Panc1 (cell line): ENCODE measurements around the gene HTRA3. TPM values are rescaled to one million over a fixed set of nuclear protein-coding genes. Genes with fewer than 3 reads are reported as not detected.
A peak's percentile ranks its signal among the peaks of the same experiment; 100 is the strongest.

Source experiments
- ATAC-seq: fragments of 200-7000 bp; cut with Tn5 transposase; 2 replicates; pipeline ENCODE4 v1.9.1; 2020; ENCODE audit warnings: mild to moderate bottlenecking, moderate library complexity
- BruUV-seq: library from RNA; stranded (reverse); fragments of 400-500 nt; replicated peaks from 2 replicates; lab custom pipeline; 2021; lab: Mats Ljungman, UMichigan
- CTCF ChIA-PET: fragments of 300-600 bp; sonication (Branson Sonifier 250); formaldehyde crosslinking; loops from one replicate; lab custom pipeline; 2022; ENCODE audit warnings: antibody characterized with exemption; lab: Charles Lee
- POLR2A ChIA-PET: fragments of 300-600 bp; sonication (Branson Sonifier 250); formaldehyde crosslinking; loops from one replicate; lab custom pipeline; 2022; ENCODE audit warnings: antibody characterized with exemption; lab: Charles Lee
- DNase-seq: peaks from one replicate; pipeline ENCODE4 v3.0.0-alpha.2; 2010; ENCODE audit warnings: low read depth, low spot score
- H3K27ac ChIP-seq: 2 replicates; pipeline ENCODE4 v1.5.1; 2011; ENCODE audit warnings: mild to moderate bottlenecking, low read length, inconsistent platforms
- H3K27me3 ChIP-seq: fragments of 200-500 bp; sonication (Bioruptor generic); 2 replicates; pipeline ENCODE4 v1.6.0; 2014; ENCODE audit warnings: low read length, inconsistent platforms; ENCODE audit not compliant: control insufficient read depth, insufficient read depth
- H3K36me3 ChIP-seq: fragments of 200-500 bp; sonication (Bioruptor generic); 2 replicates; pipeline ENCODE4 v1.5.1; 2014; ENCODE audit warnings: inconsistent platforms, mild to moderate bottlenecking, low read length, moderate library complexity; ENCODE audit not compliant: control insufficient read depth, insufficient read depth
- H3K4me1 ChIP-seq: 2 replicates; pipeline ENCODE4 v1.5.1; 2011; ENCODE audit warnings: inconsistent platforms, mild to moderate bottlenecking, low read length, moderate library complexity; ENCODE audit not compliant: control insufficient read depth, insufficient read depth
- H3K4me3 ChIP-seq, 2 experiments: 2 replicates each; pipeline ENCODE4 v1.5.1; 2011 to 2012; ENCODE audit warnings: low read depth in 2 of 2, low read length in 2 of 2, mild to moderate bottlenecking in 2 of 2, inconsistent platforms in 1 of 2, moderate library complexity in 1 of 2
- H3K9me3 ChIP-seq: fragments of 200-500 bp; sonication (Bioruptor generic); 2 replicates; pipeline ENCODE4 v1.5.1; 2014; ENCODE audit warnings: low read depth, mild to moderate bottlenecking, inconsistent platforms, low read length, moderate library complexity; ENCODE audit not compliant: control insufficient read depth, insufficient read depth
- CTCF ChIP-seq: fragments of 450-650 bp; IDR thresholded peaks from 2 replicates; pipeline ENCODE4 v1.5.1; 2017; ENCODE audit warnings: mild to moderate bottlenecking
- POLR2AphosphoS5 ChIP-seq: IDR thresholded peaks from 2 replicates; pipeline ENCODE4 v1.6.1; 2012; ENCODE audit warnings: mild to moderate bottlenecking, low read depth, low read length, moderate library complexity
- REST ChIP-seq, 2 experiments: IDR thresholded peaks; 2 replicates each; pipeline ENCODE4 v1.6.1; 2011 to 2012; ENCODE audit warnings: low read depth in 2 of 2, control low read depth in 1 of 2, low read length in 1 of 2, mild to moderate bottlenecking in 1 of 2, moderate library complexity in 1 of 2; ENCODE audit not compliant: insufficient read depth in 1 of 2
- SIN3A ChIP-seq: IDR thresholded peaks from 2 replicates; pipeline ENCODE4 v1.6.1; 2012; ENCODE audit warnings: low read depth, mild to moderate bottlenecking, low read length, moderate library complexity, borderline replicate concordance; ENCODE audit not compliant: insufficient read depth
- TCF7L2 ChIP-seq: IDR thresholded peaks from 2 replicates; pipeline ENCODE4 v1.6.1; 2011; ENCODE audit warnings: mild to moderate bottlenecking, low read depth, low read length, inconsistent platforms
- in situ Hi-C: cut with HindIII; loops from 2 replicates; pipeline ENCODE4 v1.10.0; 2016; ENCODE audit warnings: low sequenced_read_pairs, low pct_unique_long_range_greater_than_20kb
- intact Hi-C: fragments of 100-400 bp; cut with micrococcal nuclease; formaldehyde crosslinking; loops from one replicate; pipeline ENCODE4 v1.10.0; 2022; ENCODE audit not compliant: unreplicated experiment
- total RNA-seq: library from RNA; stranded (reverse); gene quantifications from one replicate; pipeline ENCODE4 v1.2.1, GENCODE V29; 2021; ENCODE audit not compliant: unreplicated experiment

HTRA3 gene
- total RNA-seq, 1 experiment from 2014 or later: 0.98 TPM

- H3K36me3 ChIP-seq: no peaks in the 10 kb centered on the region
- no peak overlapping the region for H3K4me3 ChIP-seq
- in situ Hi-C loops (no loop called here), intact Hi-C loops (no loop called here)
- no peak overlapping the region for H3K27ac ChIP-seq
- no peak for TF ChIP-seq SIN3A
- no peak for TF ChIP-seq REST (IDR thresholded peaks at IDR 0.05; ENCODE audit: insufficient read depth in 1 of 2, low read depth in 2 of 2, low read length in 1 of 2)
- TF ChIP-seq TCF7L2: no peak
- no peak for TF ChIP-seq CTCF
- no peak for TF ChIP-seq POLR2AphosphoS5
- peaks cover 4% of the 10 kb centered on the region; the same call in 1 of the 2 replicates for H3K4me1 ChIP-seq
- ChIA-PET CTCF (interaction anchor here (0.6 kb wide), 1 partner anchor 9 kb away, joined by 3 read pairs; no protein-coding TSS in a partner anchor), POLR2A (no interaction called here)
- no peaks in the 10 kb centered on the region for H3K9me3 ChIP-seq
- ATAC-seq (no peak), DNase-seq (no peak)
- no peaks in the 10 kb centered on the region for H3K27me3 ChIP-seq
- no TSS peak for BruUV-seq
Observed at GRCh38 chr4:8276358-8277240, 7.0 kb downstream of the HTRA3 start.

- Histone ChIP-seq H3K27me3 (no peaks in the 10 kb centered on the region), H3K9me3 (no peaks in the 10 kb centered on the region), H3K27ac (no peak overlapping the region), H3K4me3 (no peak overlapping the region), H3K4me1 (peaks cover 4% of the 10 kb centered on the region; the same call in 1 of the 2 replicates), H3K36me3 (no peaks in the 10 kb centered on the region)
- CTCF ChIA-PET: no interaction called here
- intact Hi-C loops: no loop called here
- peak; percentile 8; the same call in 1 of the 2 replicates for ATAC-seq
- POLR2A ChIA-PET: no interaction called here
- in situ Hi-C loops: no loop called here
- BruUV-seq: no TSS peak
- no peak for DNase-seq
- TF ChIP-seq SIN3A: no peak
- TF ChIP-seq TCF7L2: no peak
- no peak for TF ChIP-seq REST (IDR thresholded peaks at IDR 0.05; ENCODE audit: insufficient read depth in 1 of 2, low read depth in 2 of 2, low read length in 1 of 2)
- no peak for TF ChIP-seq CTCF
- TF ChIP-seq POLR2AphosphoS5: no peak
Observed at GRCh38 chr4:8277356-8278008, 7.9 kb downstream of the HTRA3 start.
